HUES48 (cell line): ENCODE data around the gene GPC4.

Experiments
- H3K27ac ChIP-seq: one replicate; pipeline ENCODE4 v1.7.0; 2013; ENCODE audit warnings: low read depth, low read length, inconsistent platforms
- H3K27me3 ChIP-seq: 2 replicates; pipeline ENCODE4 v1.6.1; 2013; ENCODE audit warnings: mild to moderate bottlenecking, low read length; ENCODE audit not compliant: control insufficient read depth, insufficient read depth
- H3K36me3 ChIP-seq: 2 replicates; pipeline ENCODE4 v1.6.1; 2013; ENCODE audit warnings: low read length; ENCODE audit not compliant: control insufficient read depth, insufficient read depth
- H3K4me1 ChIP-seq: 2 replicates; pipeline ENCODE4 v1.6.1; 2013; ENCODE audit warnings: mild to moderate bottlenecking, low read length; ENCODE audit not compliant: control insufficient read depth, insufficient read depth
- H3K4me3 ChIP-seq: 2 replicates; pipeline ENCODE4 v1.5.1; 2013; ENCODE audit warnings: mild to moderate bottlenecking, low read depth, low read length
- H3K9ac ChIP-seq: 2 replicates; pipeline ENCODE4 v1.6.1; 2013; ENCODE audit warnings: mild to moderate bottlenecking, low read depth, low read length, moderate library complexity
- H3K9me3 ChIP-seq: 2 replicates; pipeline ENCODE4 v1.6.1; 2013; ENCODE audit warnings: low read length; ENCODE audit not compliant: control insufficient read depth, insufficient read depth

The GPC4 gene

GRCh38 chrX:133365871-133366611, 49.2 kb downstream of the GPC4 start:
- no peaks in the 10 kb centered on the region for H3K27me3 ChIP-seq
- no peak overlapping the region for H3K4me3 ChIP-seq
- H3K9ac ChIP-seq, result no peak overlapping the region
- no peak overlapping the region for H3K27ac ChIP-seq
- peaks cover 86% of the 10 kb centered on the region for H3K4me1 ChIP-seq
- H3K9me3 ChIP-seq, result no peaks in the 10 kb centered on the region
- H3K36me3 ChIP-seq, result peaks cover 42% of the 10 kb centered on the region

- Histone ChIP-seq H3K36me3 (peaks cover 35% of the 10 kb centered on the region), H3K27ac (no peak overlapping the region), H3K9me3 (no peaks in the 10 kb centered on the region), H3K4me3 (no peak overlapping the region), H3K9ac (no peak overlapping the region), H3K4me1 (peaks cover 86% of the 10 kb centered on the region), H3K27me3 (no peaks in the 10 kb centered on the region)
These were observed 50.4 kb downstream of the GPC4 start for GRCh38 chrX:133364865-133365264.

GRCh38 chrX:133364196-133364595, 51.1 kb downstream of the GPC4 start:
- Histone ChIP-seq H3K36me3 (peaks cover 32% of the 10 kb centered on the region; the same call in 1 of the 2 replicates), H3K27ac (no peak overlapping the region), H3K4me1 (peaks cover 88% of the 10 kb centered on the region), H3K4me3 (no peak overlapping the region), H3K27me3 (no peaks in the 10 kb centered on the region), H3K9ac (no peak overlapping the region), H3K9me3 (no peaks in the 10 kb centered on the region)

GRCh38 chrX:133362538-133362937, 52.8 kb downstream of the GPC4 start:
- H3K9ac ChIP-seq, result no peak overlapping the region
- H3K27me3 ChIP-seq, result no peaks in the 10 kb centered on the region
- no peaks in the 10 kb centered on the region for H3K9me3 ChIP-seq
- peaks cover 31% of the 10 kb centered on the region; the same call in 1 of the 2 replicates for H3K36me3 ChIP-seq
- peaks cover 93% of the 10 kb centered on the region for H3K4me1 ChIP-seq
- no peak overlapping the region for H3K4me3 ChIP-seq
- no peak overlapping the region for H3K27ac ChIP-seq

- no peak overlapping the region for H3K9ac ChIP-seq
- H3K27ac ChIP-seq, result peak overlapping the region; percentile 76
- peaks cover 81% of the 10 kb centered on the region for H3K4me1 ChIP-seq
- H3K9me3 ChIP-seq, result no peaks in the 10 kb centered on the region
- 0 out of 2 replicates have a peak overlapping the region, but pooled peaks have one; percentile 0 for H3K4me3 ChIP-seq
- no peaks in the 10 kb centered on the region for H3K27me3 ChIP-seq
- peaks cover 29% of the 10 kb centered on the region; the same call in 1 of the 2 replicates for H3K36me3 ChIP-seq
These were observed 55.8 kb downstream of the GPC4 start for GRCh38 chrX:133359466-133359865.

GRCh38 chrX:133353233-133353632, 62.1 kb downstream of the GPC4 start:
- peaks cover 33% of the 10 kb centered on the region; the same call in 1 of the 2 replicates for H3K36me3 ChIP-seq
- H3K4me1 ChIP-seq, result peaks cover 83% of the 10 kb centered on the region
- H3K27ac ChIP-seq, result no peak overlapping the region
- no peaks in the 10 kb centered on the region for H3K9me3 ChIP-seq
- H3K9ac ChIP-seq, result no peak overlapping the region
- no peaks in the 10 kb centered on the region for H3K27me3 ChIP-seq
- no peak overlapping the region for H3K4me3 ChIP-seq

GRCh38 chrX:133350751-133351150, 64.5 kb downstream of the GPC4 start:
- H3K4me1 ChIP-seq, result peaks cover 96% of the 10 kb centered on the region
- H3K9ac ChIP-seq, result no peak overlapping the region
- no peaks in the 10 kb centered on the region for H3K9me3 ChIP-seq
- H3K27ac ChIP-seq, result peak overlapping the region; percentile 36
- no peak overlapping the region for H3K4me3 ChIP-seq
- H3K27me3 ChIP-seq, result no peaks in the 10 kb centered on the region
- peaks cover 28% of the 10 kb centered on the region for H3K36me3 ChIP-seq

GRCh38 chrX:133346026-133346425, 69.3 kb downstream of the GPC4 start:
- Histone ChIP-seq H3K4me1 (peaks cover 83% of the 10 kb centered on the region), H3K9me3 (no peaks in the 10 kb centered on the region), H3K36me3 (peaks cover 29% of the 10 kb centered on the region), H3K27me3 (no peaks in the 10 kb centered on the region), H3K4me3 (no peak overlapping the region), H3K27ac (no peak overlapping the region), H3K9ac (no peak overlapping the region)

- no peak overlapping the region for H3K27ac ChIP-seq
- no peak overlapping the region for H3K4me3 ChIP-seq
- peaks cover 67% of the 10 kb centered on the region for H3K36me3 ChIP-seq
- H3K27me3 ChIP-seq, result no peaks in the 10 kb centered on the region
- no peak overlapping the region for H3K9ac ChIP-seq
- H3K4me1 ChIP-seq, result peaks cover 43% of the 10 kb centered on the region
- no peaks in the 10 kb centered on the region for H3K9me3 ChIP-seq
These were observed 75.7 kb downstream of the GPC4 start for GRCh38 chrX:133339566-133339965.

- Histone ChIP-seq H3K36me3 (peaks cover 88% of the 10 kb centered on the region), H3K9me3 (no peaks in the 10 kb centered on the region), H3K27me3 (no peaks in the 10 kb centered on the region), H3K4me3 (no peak overlapping the region), H3K27ac (no peak overlapping the region), H3K9ac (no peak overlapping the region), H3K4me1 (peaks cover 43% of the 10 kb centered on the region)
These were observed 78.0 kb downstream of the GPC4 start for GRCh38 chrX:133337250-133337649.

- no peaks in the 10 kb centered on the region for H3K27me3 ChIP-seq
These were observed 80.3 kb downstream of the GPC4 start for GRCh38 chrX:133335027-133335426.

More at GRCh38 chrX:133335027-133335426, 80.3 kb downstream of the GPC4 start:
- Histone ChIP-seq H3K9me3 (no peaks in the 10 kb centered on the region), H3K4me3 (no peak overlapping the region), H3K27ac (no peak overlapping the region), H3K36me3 (peaks cover 93% of the 10 kb centered on the region), H3K4me1 (peaks cover 29% of the 10 kb centered on the region), H3K9ac (no peak overlapping the region)
